Ectodermal cell (in vitro differentiated cells): ENCODE measurements around the gene WSCD2.

Source experiments
- H3K27ac ChIP-seq: 2 replicates; pipeline ENCODE4 v1.7.0; 2013; ENCODE audit warnings: mild to moderate bottlenecking, low read depth, low read length; ENCODE audit not compliant: insufficient read depth, poor library complexity, severe bottlenecking
- H3K27me3 ChIP-seq: 2 replicates; pipeline ENCODE4 v1.7.0; 2013; ENCODE audit warnings: mild to moderate bottlenecking, low read length; ENCODE audit not compliant: insufficient read depth, control insufficient read depth, poor library complexity, severe bottlenecking
- H3K36me3 ChIP-seq: one replicate; pipeline ENCODE4 v1.7.0; 2013; ENCODE audit warnings: low read length; ENCODE audit not compliant: control insufficient read depth, insufficient read depth
- H3K4me1 ChIP-seq: one replicate; pipeline ENCODE4 v1.7.0; 2013; ENCODE audit warnings: low read length; ENCODE audit not compliant: control insufficient read depth, insufficient read depth
- H3K4me3 ChIP-seq: 2 replicates; pipeline ENCODE4 v1.7.0; 2013; ENCODE audit warnings: low read depth, low read length, control low read depth; ENCODE audit not compliant: insufficient read depth
- H3K9me3 ChIP-seq: 2 replicates; pipeline ENCODE4 v1.7.0; 2013; ENCODE audit warnings: mild to moderate bottlenecking, low read length, moderate library complexity; ENCODE audit not compliant: control insufficient read depth
- WGBS, 2 experiments: methylation state at CpG; one replicate each; pipeline ENCODE4 v1.1.7; 2013; ENCODE audit warnings: missing lambda C conversion rate in 2 of 2; 5-methylcytosine and 5-hydroxymethylcytosine counted together

The WSCD2 gene

DNA sequence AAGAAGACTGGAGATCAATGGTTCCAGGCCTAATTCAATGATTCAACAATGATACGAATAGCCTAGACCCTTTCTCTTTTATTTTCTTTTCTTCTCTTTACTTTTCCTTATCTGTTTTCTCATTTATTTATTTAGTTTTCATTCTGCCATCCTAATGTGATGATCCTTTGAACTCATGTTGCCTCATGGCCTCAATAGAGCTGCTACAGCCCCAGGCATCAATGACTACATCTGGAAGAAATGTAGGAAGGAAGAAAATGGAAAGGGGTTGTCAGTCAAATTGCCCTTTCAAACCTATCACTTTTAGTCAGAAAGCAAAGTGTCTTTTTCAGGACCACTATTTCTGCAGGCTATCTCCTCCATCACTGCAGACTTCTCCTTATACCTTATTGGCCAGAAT, 140.1 kb downstream of the WSCD2 start:
- WGBS, 2 experiments, result 91 to 96% methylated on average over 1 of the region's 1 CpG
- Histone ChIP-seq H3K4me3 (no peak overlapping the region), H3K27me3 (no peaks in the 10 kb centered on the region), H3K4me1 (peaks cover 7% of the 10 kb centered on the region), H3K27ac (no peak overlapping the region), H3K36me3 (no peaks in the 10 kb centered on the region), H3K9me3 (no peaks in the 10 kb centered on the region)

DNA sequence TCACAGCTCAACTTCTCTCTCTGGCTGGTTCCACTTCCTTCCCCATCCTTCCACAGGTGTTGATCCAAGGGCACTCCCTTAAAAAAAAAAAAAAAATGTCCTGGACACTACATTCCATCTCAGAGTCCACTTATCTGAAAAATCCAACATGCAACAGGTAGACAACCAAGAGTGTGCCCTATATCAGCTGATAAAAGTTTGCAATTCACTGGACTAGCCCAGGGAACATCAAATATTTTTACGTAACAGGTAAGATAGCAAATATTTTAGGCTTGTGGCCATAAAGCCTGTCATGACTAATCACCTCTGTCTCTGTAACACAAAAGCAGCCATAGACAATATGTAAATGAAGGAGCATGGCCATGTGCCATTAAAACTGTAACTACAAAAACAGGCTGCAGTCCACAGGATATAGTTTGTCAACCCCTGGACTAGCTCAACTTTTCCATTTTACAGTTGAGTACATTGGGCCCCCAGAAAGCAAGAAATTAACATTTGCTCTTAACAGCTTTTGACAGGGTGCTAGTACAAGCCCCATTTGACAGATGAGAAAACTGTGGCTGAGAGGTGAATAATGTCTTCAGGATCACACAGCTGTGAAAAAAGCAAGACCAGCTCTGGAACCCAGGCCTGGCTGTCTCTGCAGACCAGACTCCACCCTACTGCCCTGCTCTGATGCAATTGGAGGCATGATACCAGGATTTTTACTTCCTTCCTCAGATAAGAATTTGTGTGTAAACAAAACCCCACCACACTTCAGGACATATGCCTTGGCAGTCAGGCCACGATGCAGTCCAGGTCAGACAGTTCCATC, 141.2 kb downstream of the WSCD2 start:
- Histone ChIP-seq H3K4me1 (peaks cover 7% of the 10 kb centered on the region), H3K36me3 (no peaks in the 10 kb centered on the region), H3K9me3 (no peaks in the 10 kb centered on the region), H3K4me3 (no peak overlapping the region), H3K27me3 (no peaks in the 10 kb centered on the region), H3K27ac (no peak overlapping the region)
- 95 to 98% methylated on average over 2 of the region's 2 CpGs for WGBS, 2 experiments

DNA sequence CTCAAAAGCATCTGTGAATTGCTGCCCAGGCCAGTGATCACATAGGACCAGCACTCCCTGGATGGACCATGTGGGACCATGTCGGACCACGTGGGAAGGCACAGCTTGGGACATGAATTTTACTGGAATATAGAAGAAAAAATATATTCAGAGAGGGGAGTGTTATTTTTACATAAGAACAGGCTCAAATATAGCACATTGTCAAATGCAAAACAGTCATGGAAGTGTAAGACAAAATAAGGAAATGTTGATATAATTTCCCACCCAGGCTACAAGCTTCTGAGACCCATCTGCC, 141.7 kb downstream of the WSCD2 start:
- no peaks in the 10 kb centered on the region for H3K9me3 ChIP-seq
- 91 to 94% methylated on average over 2 of the region's 2 CpGs for WGBS, 2 experiments
- no peaks in the 10 kb centered on the region for H3K36me3 ChIP-seq
- H3K4me1 ChIP-seq, result peaks cover 7% of the 10 kb centered on the region
- no peak overlapping the region for H3K27ac ChIP-seq
- no peak overlapping the region for H3K4me3 ChIP-seq
- H3K27me3 ChIP-seq, result no peaks in the 10 kb centered on the region

DNA sequence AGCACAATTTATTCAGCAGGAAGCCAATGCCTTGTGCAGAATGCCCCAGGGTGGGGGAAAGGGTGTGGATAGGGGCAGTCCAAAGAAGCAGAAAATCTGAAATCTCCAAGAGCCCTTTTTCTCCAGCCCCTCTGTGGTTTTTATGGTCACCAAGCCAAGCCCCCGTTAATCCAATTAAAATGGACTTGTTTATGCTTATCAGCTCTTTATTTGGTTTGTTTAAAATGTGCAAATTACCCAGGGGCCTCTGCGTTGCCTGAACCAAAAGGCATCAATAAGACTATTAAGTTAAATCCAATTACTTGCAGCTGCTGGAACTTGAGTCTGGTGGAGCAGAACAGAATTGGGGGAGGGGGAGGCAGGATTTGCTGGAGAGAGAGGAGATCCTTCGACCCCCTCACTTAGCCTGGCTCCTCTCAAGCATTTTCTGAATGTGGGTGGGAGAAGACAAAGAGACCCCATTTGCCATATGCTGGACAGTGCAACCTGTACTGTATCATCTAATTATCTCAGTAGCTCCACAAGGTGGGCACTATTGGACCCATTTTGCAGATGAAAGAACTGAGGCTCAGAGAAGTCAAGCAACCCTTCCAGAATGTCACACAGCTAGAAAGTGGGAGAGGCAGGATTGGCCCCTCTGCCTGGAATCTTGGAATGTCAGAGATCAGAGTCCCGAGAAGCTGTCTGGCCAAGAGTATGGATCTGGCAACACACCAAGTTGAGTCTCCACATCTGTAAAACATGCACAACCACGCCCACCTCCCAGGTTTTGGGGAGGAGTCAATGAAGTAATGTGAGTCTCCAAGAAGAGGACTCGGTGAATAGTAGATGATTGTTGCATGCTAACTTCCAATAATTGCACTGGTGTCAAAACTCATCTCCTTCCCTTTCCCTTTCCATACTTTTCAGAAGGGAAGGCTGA, 143.1 kb downstream of the WSCD2 start:
- Histone ChIP-seq H3K27me3 (no peaks in the 10 kb centered on the region), H3K27ac (peak overlapping the region; percentile 32), H3K4me1 (peaks cover 7% of the 10 kb centered on the region), H3K4me3 (no peak overlapping the region), H3K36me3 (no peaks in the 10 kb centered on the region), H3K9me3 (no peaks in the 10 kb centered on the region)
- WGBS, 2 experiments, result 72 to 78% methylated on average over 5 to 6 of the region's 6 CpGs

DNA sequence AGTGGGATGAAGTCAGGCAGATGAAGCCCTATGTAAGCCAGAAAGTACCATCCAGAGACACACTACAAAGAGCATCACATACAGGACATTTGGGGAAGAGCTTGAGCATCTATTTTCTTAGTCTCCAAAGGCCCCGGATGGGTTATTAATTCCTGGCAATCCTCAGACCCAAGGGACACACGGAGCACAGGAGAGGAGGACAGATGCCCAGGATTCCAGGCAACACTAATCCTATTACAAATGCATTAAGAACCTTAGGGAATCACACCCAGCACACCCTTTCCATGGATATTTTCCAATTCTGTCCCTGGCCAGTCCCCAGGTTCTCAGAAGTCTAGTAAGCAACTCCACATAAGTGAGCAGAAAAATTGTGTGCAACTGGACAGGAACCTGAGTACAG, 144.1 kb downstream of the WSCD2 start:
- Histone ChIP-seq H3K27me3 (no peaks in the 10 kb centered on the region), H3K27ac (no peak overlapping the region)
- WGBS, 2 experiments, result 68 to 72% methylated on average over 2 of the region's 2 CpGs

DNA sequence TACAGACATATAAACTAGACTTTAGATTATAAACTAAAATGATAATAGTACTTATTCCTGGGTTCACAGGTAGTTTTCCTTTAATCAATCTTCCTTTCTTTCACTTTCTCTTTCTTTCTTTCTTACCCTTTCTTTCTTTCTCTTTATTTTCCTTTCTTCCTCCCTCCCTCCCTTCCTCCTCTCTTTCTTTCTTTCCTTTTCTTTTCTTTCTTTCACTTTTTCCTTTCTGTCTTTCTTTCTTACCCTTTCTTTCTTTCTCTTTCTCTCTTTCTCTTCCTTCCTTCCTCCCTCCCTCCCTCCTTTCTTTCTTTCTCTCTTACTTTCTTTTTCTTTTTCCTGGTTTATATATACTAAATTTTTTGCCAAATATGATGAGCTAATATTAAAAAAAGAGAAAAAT, 148.5 kb downstream of the WSCD2 start:
- H3K36me3 ChIP-seq, result no peaks in the 10 kb centered on the region
- no peak overlapping the region for H3K27ac ChIP-seq
- no peaks in the 10 kb centered on the region for H3K27me3 ChIP-seq
- no peaks in the 10 kb centered on the region for H3K9me3 ChIP-seq
- H3K4me1 ChIP-seq, result peaks cover 7% of the 10 kb centered on the region
- no peak overlapping the region for H3K4me3 ChIP-seq

More for the DNA sequence above, 144.1 kb downstream of the WSCD2 start:
- H3K36me3 ChIP-seq, result no peaks in the 10 kb centered on the region
- peaks cover 7% of the 10 kb centered on the region for H3K4me1 ChIP-seq
- no peak overlapping the region for H3K4me3 ChIP-seq
- H3K9me3 ChIP-seq, result no peaks in the 10 kb centered on the region

DNA sequence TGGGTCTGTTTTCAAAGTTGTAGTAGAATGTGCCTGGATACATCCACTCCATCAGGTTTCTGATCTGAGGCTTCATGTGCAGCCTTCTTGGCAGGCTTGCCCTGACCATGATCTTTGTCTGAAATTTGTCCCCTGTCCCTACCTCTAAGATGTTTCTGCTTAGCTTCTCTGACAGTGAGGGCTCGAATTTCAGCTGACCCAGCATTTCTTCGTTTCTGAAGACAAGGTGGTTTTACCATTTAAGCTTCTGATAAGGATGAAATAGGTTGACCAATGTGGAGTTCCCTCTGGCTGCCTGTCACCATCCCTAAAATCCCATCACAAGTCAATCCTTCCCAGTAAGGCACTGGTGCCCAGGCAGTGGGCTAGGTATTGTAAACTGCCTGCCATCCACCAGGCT, 153.1 kb downstream of the WSCD2 start:
- no peak overlapping the region for H3K27ac ChIP-seq
- H3K27me3 ChIP-seq, result no peaks in the 10 kb centered on the region
- no peaks in the 10 kb centered on the region for H3K9me3 ChIP-seq
- WGBS, 2 experiments, result 70 to 71% methylated on average over 1 to 2 of the region's 2 CpGs
- H3K36me3 ChIP-seq, result no peaks in the 10 kb centered on the region
- H3K4me3 ChIP-seq, result no peak overlapping the region
- H3K4me1 ChIP-seq, result no peaks in the 10 kb centered on the region

DNA sequence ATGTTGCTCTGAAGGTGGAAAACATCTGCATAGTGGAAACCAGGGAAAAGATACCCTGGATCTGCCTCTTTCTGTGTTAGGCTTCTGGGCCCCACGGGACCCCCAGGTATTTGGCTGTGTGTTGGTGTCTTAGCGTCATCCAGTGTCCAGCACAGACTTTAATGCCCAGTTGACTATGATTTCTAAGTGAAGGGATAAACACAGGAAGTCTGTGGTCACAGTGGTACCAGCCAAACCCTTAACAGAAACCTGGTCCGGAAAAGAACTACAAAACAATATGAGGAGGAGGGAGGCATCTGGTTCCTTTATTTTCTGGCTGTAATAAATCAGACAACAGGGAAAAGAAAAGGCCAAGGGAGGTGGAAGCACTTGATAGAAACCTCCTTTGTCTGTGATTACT, 153.6 kb downstream of the WSCD2 start:
- H3K4me1 ChIP-seq, result no peaks in the 10 kb centered on the region
- no peak overlapping the region for H3K4me3 ChIP-seq
- no peaks in the 10 kb centered on the region for H3K27me3 ChIP-seq
- 95 to 96% methylated on average over 3 of the region's 3 CpGs for WGBS, 2 experiments
- H3K27ac ChIP-seq, result no peak overlapping the region
- no peaks in the 10 kb centered on the region for H3K9me3 ChIP-seq
- no peaks in the 10 kb centered on the region for H3K36me3 ChIP-seq

DNA sequence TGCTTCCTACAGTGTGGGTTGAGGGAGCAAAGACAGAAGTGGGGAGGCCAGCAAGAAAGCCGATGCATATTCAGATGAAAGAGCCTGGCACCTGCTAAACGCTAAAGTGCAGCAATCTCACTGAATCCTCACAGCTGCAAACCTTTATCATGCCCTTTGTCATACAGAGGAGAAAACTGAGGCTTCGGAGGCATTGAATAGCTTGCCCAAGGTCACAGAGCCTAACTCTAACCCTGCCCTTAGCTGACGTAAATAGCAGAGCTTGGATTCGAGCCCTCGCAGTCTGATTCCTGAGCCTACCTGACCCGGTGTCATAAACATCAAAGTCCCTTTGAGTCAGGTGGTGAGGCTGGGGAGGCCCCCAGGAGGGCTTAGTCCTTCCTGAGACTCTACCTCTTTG, 155.1 kb downstream of the WSCD2 start:
- Histone ChIP-seq H3K4me3 (no peak overlapping the region), H3K4me1 (no peaks in the 10 kb centered on the region), H3K36me3 (no peaks in the 10 kb centered on the region), H3K27me3 (no peaks in the 10 kb centered on the region), H3K9me3 (no peaks in the 10 kb centered on the region), H3K27ac (no peak overlapping the region)
- 59% methylated on average over 7 of the region's 7 CpGs for WGBS, 2 experiments

DNA sequence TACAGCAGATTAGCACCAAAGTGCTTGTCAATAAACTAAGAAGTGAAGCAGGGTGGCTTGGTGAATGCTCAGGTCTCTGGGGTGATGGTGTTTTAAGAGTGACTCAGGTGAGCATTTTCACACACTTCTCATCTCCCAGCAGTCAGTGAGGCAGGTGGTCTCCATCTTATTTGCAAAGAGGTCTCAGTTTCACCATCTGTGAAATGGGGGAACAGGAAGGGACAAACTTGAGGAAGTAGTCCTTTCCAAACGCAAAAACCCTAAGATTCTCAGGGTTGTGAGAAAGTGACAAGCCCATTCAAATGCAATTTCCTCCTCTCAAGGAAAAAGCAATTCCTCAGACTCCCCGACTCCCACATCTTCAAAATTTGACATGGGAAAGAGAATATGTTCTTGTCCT, 155.9 kb downstream of the WSCD2 start:
- H3K27me3 ChIP-seq, result no peaks in the 10 kb centered on the region
- no peaks in the 10 kb centered on the region for H3K4me1 ChIP-seq
- no peaks in the 10 kb centered on the region for H3K36me3 ChIP-seq
- no peak overlapping the region for H3K27ac ChIP-seq
- no peaks in the 10 kb centered on the region for H3K9me3 ChIP-seq
- WGBS, 2 experiments, result 60 to 68% methylated on average over 2 of the region's 2 CpGs
- no peak overlapping the region for H3K4me3 ChIP-seq
